Lower leg skin (tissue), 3 donors: ENCODE measurements around the gene DCAF8.

Source experiments
- POLR2A ChIP-seq, 2 donors: fragments of 450-650 bp; IDR thresholded peaks; one replicate each; pipeline ENCODE4 v1.6.1; 2016 to 2017; ENCODE audit warnings: antibody characterized with exemption in 2 of 2, mild to moderate bottlenecking in 1 of 2, moderate library complexity in 1 of 2
- TF ChIP-seq, protein P1 (sequence below), 3 donors: fragments of 450-650 bp; IDR thresholded peaks; one replicate each; pipeline ENCODE4 v1.5.1; 2016; ENCODE audit warnings: antibody characterized with exemption in 3 of 3, mild to moderate bottlenecking in 3 of 3, moderate library complexity in 2 of 3

DNA sequence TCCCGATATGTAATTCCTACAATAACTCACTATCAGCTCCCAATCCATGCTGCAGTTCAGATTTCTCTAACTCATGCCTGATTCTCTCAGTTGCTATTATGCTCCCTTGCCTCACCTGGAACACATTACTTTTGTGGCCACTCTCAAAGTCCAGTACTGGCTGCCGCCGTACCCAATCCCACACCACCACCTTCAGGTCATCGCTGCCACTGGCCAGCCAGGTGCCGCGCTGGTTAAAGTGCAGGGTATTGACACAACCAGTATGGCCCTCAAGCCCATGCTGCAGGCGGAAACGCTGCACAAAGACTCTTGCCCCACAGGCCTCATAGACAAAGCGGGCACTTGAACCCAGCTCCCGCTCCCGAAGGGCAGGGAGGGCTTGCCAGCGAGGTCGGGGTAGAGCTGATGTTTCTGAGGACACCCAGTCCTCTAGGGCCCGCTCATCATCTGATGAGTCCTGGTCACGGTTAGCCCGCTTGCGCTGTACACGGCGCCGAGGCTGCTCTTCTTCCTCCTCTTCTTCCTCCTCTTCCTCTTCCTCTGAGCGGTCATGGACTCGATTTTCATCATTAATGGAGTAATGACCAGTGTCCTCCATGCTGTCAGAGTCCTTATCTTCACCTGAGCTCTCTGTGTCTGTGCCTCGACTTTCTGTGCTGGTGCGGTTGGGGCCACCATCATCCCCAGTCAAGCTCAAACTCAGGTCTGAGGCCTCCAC, 22.6 kb downstream of the DCAF8 start:
- TF ChIP-seq, protein P1, sequence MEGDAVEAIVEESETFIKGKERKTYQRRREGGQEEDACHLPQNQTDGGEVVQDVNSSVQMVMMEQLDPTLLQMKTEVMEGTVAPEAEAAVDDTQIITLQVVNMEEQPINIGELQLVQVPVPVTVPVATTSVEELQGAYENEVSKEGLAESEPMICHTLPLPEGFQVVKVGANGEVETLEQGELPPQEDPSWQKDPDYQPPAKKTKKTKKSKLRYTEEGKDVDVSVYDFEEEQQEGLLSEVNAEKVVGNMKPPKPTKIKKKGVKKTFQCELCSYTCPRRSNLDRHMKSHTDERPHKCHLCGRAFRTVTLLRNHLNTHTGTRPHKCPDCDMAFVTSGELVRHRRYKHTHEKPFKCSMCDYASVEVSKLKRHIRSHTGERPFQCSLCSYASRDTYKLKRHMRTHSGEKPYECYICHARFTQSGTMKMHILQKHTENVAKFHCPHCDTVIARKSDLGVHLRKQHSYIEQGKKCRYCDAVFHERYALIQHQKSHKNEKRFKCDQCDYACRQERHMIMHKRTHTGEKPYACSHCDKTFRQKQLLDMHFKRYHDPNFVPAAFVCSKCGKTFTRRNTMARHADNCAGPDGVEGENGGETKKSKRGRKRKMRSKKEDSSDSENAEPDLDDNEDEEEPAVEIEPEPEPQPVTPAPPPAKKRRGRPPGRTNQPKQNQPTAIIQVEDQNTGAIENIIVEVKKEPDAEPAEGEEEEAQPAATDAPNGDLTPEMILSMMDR (IDR thresholded peaks at IDR 0.05) = no peak
- TF ChIP-seq POLR2A (IDR thresholded peaks at IDR 0.05) = no peak
